GM19239 (cell line): ENCODE data around the gene FBN1.

ENCODE experiments used
- DNase-seq: peaks from one replicate; pipeline ENCODE4 v3.0.0; 2011; ENCODE audit warnings: low spot score; ENCODE audit not compliant: insufficient read length
- FAIRE-seq: peaks from 2 replicates; lab custom pipeline; 2011; peaks lifted over from hg19 to GRCh38; lab: Jason Lieb, UNC

The FBN1 gene

GRCh38 chr15:48653216-48653615 lies 7.7 kb upstream of the FBN1 start:
- no peak for FAIRE-seq

GRCh38 chr15:48652510-48653076 lies 7.1 kb upstream of the FBN1 start:
- FAIRE-seq, result no peak
- no peak for DNase-seq

More at GRCh38 chr15:48653216-48653615, 7.7 kb upstream of the FBN1 start:
- no peak for DNase-seq

- FAIRE-seq (no peak), DNase-seq (no peak)
Measured at GRCh38 chr15:48650931-48651330, 5.4 kb upstream of the FBN1 start.

GRCh38 chr15:48647962-48648361 lies 2.5 kb upstream of the FBN1 start:
- FAIRE-seq (no peak), DNase-seq (no peak)

- no peak for DNase-seq
- FAIRE-seq, result no peak
Measured at GRCh38 chr15:48646331-48646730, 822 bp upstream of the FBN1 start.

GRCh38 chr15:48644827-48645557 lies 517 bp downstream of the FBN1 start:
- FAIRE-seq, result no peak

GRCh38 chr15:48644467-48644826 lies 1.1 kb downstream of the FBN1 start:
- no peak for DNase-seq

More at GRCh38 chr15:48644827-48645557, 517 bp downstream of the FBN1 start:
- peak; percentile 31 for DNase-seq

GRCh38 chr15:48643776-48644466 lies 1.6 kb downstream of the FBN1 start:
- DNase-seq (no peak), FAIRE-seq (peak; percentile 37)

More at GRCh38 chr15:48644467-48644826, 1.1 kb downstream of the FBN1 start:
- no peak for FAIRE-seq

GRCh38 chr15:48643206-48643605 lies 2.3 kb downstream of the FBN1 start:
- DNase-seq, result no peak
- FAIRE-seq, result no peak

GRCh38 chr15:48642795-48643194 lies 2.7 kb downstream of the FBN1 start:
- FAIRE-seq (no peak), DNase-seq (no peak)

GRCh38 chr15:48641416-48641815 lies 4.1 kb downstream of the FBN1 start:
- DNase-seq (no peak), FAIRE-seq (peak; percentile 80)

GRCh38 chr15:48638963-48639362 lies 6.5 kb downstream of the FBN1 start:
- FAIRE-seq, result no peak
- DNase-seq, result no peak

- FAIRE-seq, result no peak
Measured at GRCh38 chr15:48637639-48638038, 7.9 kb downstream of the FBN1 start.

GRCh38 chr15:48636511-48636910 lies 9.0 kb downstream of the FBN1 start:
- FAIRE-seq (no peak), DNase-seq (no peak)

More at GRCh38 chr15:48637639-48638038, 7.9 kb downstream of the FBN1 start:
- DNase-seq, result no peak

- no peak for FAIRE-seq
- no peak for DNase-seq
Measured at GRCh38 chr15:48634893-48635292, 10.6 kb downstream of the FBN1 start.

- DNase-seq (no peak), FAIRE-seq (no peak)
Measured at GRCh38 chr15:48634096-48634495, 11.4 kb downstream of the FBN1 start.

GRCh38 chr15:48632651-48633050 lies 12.9 kb downstream of the FBN1 start:
- no peak for DNase-seq
- no peak for FAIRE-seq

GRCh38 chr15:48631176-48631770 lies 14.2 kb downstream of the FBN1 start:
- FAIRE-seq (no peak), DNase-seq (no peak)

- DNase-seq (no peak), FAIRE-seq (no peak)
Measured at GRCh38 chr15:48630245-48630644, 15.3 kb downstream of the FBN1 start.

GRCh38 chr15:48628832-48629231 lies 16.7 kb downstream of the FBN1 start:
- FAIRE-seq, result no peak
- no peak for DNase-seq
